Chondrocyte (in vitro differentiated cells): ENCODE data around the gene HRNR. TPM values are rescaled to one million over a fixed set of nuclear protein-coding genes. Genes with fewer than 3 reads are reported as not detected.

ENCODE experiments used
- DNase-seq: peaks from one replicate; pipeline ENCODE4 v3.0.0; 2021; ENCODE audit warnings: mixed read lengths, low spot score
- H3K27ac Mint-ChIP-seq: one replicate; pipeline ENCODE4 v1.8.0; 2021; ENCODE audit warnings: mild to moderate bottlenecking, moderate library complexity, mixed read lengths; ENCODE audit not compliant: unreplicated experiment
- H3K27me3 Mint-ChIP-seq: 2 replicates; pipeline ENCODE4 v1.8.0; 2021; ENCODE audit warnings: low read depth, mixed read lengths
- H3K36me3 Mint-ChIP-seq: 2 replicates; pipeline ENCODE4 v1.8.0; 2021; ENCODE audit warnings: low read depth, mixed read lengths
- H3K4me1 Mint-ChIP-seq: 2 replicates; pipeline ENCODE4 v1.8.0; 2021; ENCODE audit warnings: low read depth, mild to moderate bottlenecking, mixed read lengths
- H3K4me3 Mint-ChIP-seq: one replicate; pipeline ENCODE4 v1.8.0; 2021; ENCODE audit warnings: mild to moderate bottlenecking, moderate library complexity, mixed read lengths; ENCODE audit not compliant: unreplicated experiment
- H3K9me3 Mint-ChIP-seq: 2 replicates; pipeline ENCODE4 v1.8.0; 2021; ENCODE audit warnings: low read depth, mixed read lengths
- CTCF ChIP-seq: fragments of 200-600 bp; sonication (generic); IDR thresholded peaks from 2 replicates; pipeline ENCODE4 v1.5.0; 2021; ENCODE audit warnings: antibody characterized with exemption, mild to moderate bottlenecking, moderate library complexity
- total RNA-seq: library from RNA; stranded (reverse); gene quantifications from 3 replicates; pipeline ENCODE4 v1.2.1, GENCODE V29; 2021

The HRNR gene
- total RNA-seq, 1 donor from 2014 or later = not detected

GRCh38 chr1:152165286-152166077 lies 58.5 kb downstream of the HRNR start:
- Mint-ChIP-seq H3K27me3 (peaks cover 30% of the 10 kb centered on the region), H3K36me3 (no peaks in the 10 kb centered on the region), H3K4me3 (no peak overlapping the region), H3K9me3 (no peaks in the 10 kb centered on the region), H3K27ac (no peak overlapping the region), H3K4me1 (peaks cover 7% of the 10 kb centered on the region)
- no peak for TF ChIP-seq CTCF
- no peak for DNase-seq

GRCh38 chr1:152164517-152165136 lies 59.4 kb downstream of the HRNR start:
- Mint-ChIP-seq H3K27ac (no peak overlapping the region), H3K27me3 (peaks cover 26% of the 10 kb centered on the region), H3K4me1 (peaks cover 7% of the 10 kb centered on the region), H3K4me3 (no peak overlapping the region), H3K36me3 (no peaks in the 10 kb centered on the region), H3K9me3 (no peaks in the 10 kb centered on the region)
- DNase-seq = no peak
- TF ChIP-seq CTCF = no peak

- peaks cover 7% of the 10 kb centered on the region for H3K4me1 Mint-ChIP-seq
- no peaks in the 10 kb centered on the region for H3K9me3 Mint-ChIP-seq
- no peaks in the 10 kb centered on the region for H3K36me3 Mint-ChIP-seq
- H3K4me3 Mint-ChIP-seq = no peak overlapping the region
- DNase-seq = no peak
- no peak for TF ChIP-seq CTCF
- H3K27me3 Mint-ChIP-seq = peaks cover 20% of the 10 kb centered on the region
- no peak overlapping the region for H3K27ac Mint-ChIP-seq
Observed at GRCh38 chr1:152162792-152163463, 61.1 kb downstream of the HRNR start.

Other genes starting within 250 kb of the HRNR start
- 454 to 578 TPM (median 560 TPM) in 3 replicates for gene S100A10, start 230.3 kb downstream of the HRNR start, total RNA-seq
- 546 to 749 TPM (median 741 TPM) in 3 replicates for gene S100A11, start 187.2 kb downstream of the HRNR start, total RNA-seq
- not detected in 3 replicates for gene TCHHL1, start 135.1 kb downstream of the HRNR start, total RNA-seq
- not detected in 3 replicates for gene TCHH, start 108.7 kb downstream of the HRNR start, total RNA-seq
- gene RPTN, start 65.0 kb downstream of the HRNR start, total RNA-seq = not detected in 3 replicates
- not detected in 3 replicates for gene FLG, start 101.0 kb upstream of the HRNR start, total RNA-seq
- not detected in 3 replicates for gene FLG2, start 135.8 kb upstream of the HRNR start, total RNA-seq
- not detected in 3 replicates for gene CRNN, start 190.1 kb upstream of the HRNR start, total RNA-seq